Hematopoietic multipotent progenitor cell treated with erythropoietin and hydrocortisone succinate and interleukin-3 and kit ligand, for 17 days (in vitro differentiated cells): ENCODE measurements around the gene ARHGEF37.
"Not testable (repeated sequence)": the region's sequence is repeated elsewhere in the genome, so short reads cannot be mapped to it uniquely, and the experiment has no call there.

Source experiments
- DNase-seq: peaks from one replicate; pipeline ENCODE4 v3.0.0-alpha.2; 2015; ENCODE audit warnings: low spot score

The ARHGEF37 gene

DNA sequence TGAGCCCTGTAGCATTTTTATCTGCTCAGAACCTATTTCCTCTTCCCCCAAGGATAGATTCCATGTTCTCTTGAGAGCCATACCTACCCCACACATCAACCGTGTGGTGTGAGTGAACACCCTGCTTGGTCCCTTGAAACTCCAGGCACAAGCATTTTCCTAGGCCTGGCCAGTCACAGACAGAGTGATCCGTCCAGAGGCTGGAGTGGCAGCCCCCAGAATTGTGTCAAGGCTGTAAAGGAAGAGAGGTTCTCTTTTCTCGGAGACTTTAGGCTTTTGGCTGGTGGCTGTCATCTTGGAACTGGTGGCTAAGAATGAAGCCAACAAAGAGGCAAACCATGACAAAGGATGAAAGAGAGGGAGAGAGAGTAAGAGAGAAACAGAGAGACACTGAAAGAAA is 66.0 kb downstream of the ARHGEF37 start:
- no peak for DNase-seq

DNA sequence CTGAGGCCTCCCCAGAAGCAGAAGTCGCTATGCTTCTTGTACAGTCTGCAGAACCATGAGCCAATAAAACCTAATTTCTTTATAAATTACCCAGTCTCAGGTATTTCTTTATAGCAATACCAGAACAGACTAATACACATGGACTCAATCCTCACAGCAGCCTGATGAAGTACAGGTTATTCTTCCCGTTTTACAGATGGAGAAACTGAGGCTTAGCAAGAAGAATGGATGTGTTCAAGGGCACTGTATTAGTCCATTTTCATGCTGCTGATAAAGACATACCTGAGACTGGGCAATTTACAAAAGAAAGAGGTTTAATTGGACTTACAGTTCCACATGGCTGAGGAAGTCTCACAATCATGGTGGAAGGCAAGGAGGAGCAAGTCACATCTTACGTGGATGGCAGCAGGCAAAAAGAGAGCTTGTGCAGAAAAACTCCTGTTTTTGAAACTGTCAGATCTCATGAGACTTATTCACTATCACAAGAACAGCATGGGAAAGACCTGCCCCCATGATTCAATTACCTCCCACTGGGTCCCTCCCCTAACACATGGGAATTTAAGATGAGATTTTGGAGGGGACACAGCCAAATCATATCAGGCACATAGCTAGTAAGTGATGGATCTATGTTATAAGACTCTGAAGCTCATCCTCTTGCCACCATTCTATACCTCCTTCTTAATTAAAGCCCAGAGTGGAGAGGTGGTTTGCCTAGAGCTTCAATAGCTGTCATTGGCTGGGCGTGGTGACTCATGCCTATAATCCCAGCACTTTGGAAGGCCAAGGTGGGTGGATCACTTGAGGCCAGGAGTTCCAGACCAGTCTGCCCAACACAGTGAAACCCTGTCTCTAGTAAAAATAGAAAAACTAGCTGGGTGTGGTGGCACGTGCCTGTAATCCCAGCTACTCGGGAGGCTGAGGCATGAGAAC is 67.4 kb downstream of the ARHGEF37 start:
- not testable (repeated sequence) for DNase-seq

DNA sequence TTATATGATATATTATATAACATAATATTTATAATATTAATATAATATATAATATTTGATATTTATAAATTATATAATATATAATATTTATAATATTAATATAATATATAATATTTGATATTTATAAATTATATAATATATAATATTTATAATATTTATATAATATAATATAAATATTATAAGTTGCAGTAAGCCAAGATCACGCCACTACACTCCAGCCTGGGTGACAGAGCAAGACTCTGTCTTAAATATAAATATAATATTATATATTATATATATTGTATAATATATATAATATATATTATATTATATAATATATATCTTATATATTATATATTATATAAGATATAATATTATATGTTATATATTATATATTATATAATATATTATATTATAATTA is 68.4 kb downstream of the ARHGEF37 start:
- not testable (repeated sequence) for DNase-seq

DNA sequence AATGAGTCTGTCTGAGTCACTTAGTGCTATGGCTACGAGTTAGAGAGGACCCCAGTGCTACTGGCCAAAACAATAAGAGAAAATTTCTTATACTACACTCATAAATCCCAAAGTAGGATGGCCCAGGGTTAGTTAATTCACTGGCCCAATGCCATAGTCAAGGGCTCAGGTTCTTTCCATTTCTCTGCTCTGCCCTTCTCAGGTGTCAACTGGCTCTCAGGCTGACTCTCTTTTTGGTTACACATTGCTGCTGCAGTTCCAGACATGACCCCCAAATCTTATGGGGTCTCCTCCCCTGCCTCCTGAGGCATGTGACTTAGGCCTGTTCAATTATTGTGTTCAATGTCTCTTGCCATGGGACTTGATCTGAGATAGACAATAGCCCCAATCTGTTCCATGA is 70.4 kb downstream of the ARHGEF37 start:
- DNase-seq: no peak

DNA sequence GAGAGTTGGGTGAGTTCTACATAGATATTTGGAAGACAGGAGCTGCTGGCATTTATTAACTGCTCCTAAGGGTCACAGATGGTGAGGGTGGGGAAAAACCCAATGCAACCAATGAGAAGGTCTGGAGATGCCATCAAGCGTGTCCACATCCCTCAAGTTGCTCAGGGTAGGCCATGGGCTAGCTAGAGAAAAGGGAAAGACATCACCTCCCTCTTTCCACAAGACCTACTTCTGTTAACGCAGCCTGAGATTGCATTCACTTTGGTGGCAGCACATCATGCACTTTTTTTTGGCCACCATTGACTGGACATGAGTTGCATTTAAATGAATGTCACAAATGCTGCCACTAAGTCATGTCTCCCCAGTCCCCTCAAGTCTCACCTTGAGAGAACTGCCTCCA is 71.4 kb downstream of the ARHGEF37 start:
- no peak for DNase-seq

DNA sequence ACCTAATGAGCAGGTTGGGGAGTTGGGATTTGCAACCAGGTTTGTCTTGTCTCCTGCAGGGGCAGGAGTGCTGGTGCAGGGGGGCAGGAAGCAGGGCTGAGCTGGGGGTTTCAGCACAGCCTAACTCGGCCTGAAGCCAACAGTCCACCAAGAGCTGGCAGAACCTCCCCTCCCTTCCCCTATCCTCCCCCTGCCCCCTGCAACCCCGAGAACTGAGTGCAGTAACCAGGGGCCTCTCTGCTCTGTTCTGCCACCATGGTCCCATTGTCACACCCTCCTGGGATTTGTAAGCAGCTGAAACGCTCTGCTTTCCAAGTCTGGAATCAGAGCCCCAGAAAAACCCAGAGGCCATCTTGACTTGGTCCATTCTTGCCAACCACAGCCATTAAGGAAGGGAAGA is 72.9 kb downstream of the ARHGEF37 start:
- DNase-seq: no peak

DNA sequence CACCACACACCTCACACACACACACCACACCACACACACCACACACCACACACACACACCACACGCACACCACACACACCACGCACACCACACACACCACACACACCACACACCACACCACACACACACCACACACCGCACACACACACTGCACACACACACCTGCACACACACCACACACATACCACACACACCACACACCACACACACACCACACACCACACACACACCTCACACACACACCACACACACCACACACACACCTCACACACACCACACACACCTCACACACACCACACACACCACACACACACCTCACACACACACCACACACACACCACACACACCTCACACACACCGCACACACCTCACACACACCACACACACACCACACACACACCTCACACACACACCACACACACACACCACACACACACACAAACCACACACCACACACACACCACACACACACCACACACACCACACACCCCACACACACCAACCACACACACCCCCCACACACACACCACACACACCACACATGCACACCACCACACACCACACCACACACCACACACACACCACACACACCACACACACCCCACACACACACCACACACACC is 73.7 kb downstream of the ARHGEF37 start:
- DNase-seq: no peak

DNA sequence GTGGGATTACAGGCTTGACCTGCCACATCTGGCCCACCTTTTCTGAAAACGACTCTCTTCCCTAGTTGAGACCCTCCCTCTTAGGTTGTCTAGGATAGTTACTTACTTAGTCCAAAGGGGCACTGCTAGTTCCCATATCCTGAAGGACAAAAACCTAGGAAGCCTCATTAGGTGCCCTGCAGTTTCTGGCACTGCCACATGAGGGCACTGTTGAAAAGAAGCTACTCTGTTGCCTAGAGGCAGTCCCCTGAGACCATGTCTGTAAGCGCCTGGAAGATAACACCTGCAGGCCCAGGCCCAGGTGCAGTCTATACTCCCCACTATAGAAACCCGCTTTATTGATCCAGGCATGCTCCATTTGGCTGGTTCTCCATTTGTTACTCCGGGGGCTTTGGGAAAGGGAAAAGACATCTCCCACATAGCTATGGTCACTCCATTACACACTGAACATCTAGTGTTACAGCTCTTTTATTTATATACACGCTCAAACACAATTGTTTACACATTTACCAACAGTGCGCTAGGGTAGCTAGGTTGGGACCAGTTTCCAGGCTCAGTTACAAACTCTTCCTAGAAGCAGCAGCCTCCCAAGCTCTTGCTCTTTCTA is 75.4 kb downstream of the ARHGEF37 start:
- peak; percentile 46 for DNase-seq

DNA sequence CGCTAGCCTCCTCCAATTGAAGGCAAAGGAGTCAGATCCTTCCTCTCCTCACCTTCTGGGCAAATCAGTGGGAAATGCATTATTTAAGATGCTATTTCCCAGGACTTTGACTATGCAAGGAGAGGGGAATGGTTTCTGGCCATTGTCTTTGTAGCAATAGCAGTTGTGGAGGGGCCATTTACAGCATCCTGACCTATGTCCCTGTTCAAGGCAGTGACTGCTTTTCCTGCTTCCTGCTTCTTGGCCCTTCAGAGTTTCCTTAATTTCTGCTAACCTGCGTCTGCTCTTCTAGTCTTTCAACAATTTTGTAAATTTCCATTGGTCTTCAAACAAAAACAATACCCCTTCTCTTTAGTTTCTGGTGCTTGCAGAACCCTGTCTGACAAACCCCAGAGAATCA is 76.0 kb downstream of the ARHGEF37 start:
- no peak for DNase-seq

DNA sequence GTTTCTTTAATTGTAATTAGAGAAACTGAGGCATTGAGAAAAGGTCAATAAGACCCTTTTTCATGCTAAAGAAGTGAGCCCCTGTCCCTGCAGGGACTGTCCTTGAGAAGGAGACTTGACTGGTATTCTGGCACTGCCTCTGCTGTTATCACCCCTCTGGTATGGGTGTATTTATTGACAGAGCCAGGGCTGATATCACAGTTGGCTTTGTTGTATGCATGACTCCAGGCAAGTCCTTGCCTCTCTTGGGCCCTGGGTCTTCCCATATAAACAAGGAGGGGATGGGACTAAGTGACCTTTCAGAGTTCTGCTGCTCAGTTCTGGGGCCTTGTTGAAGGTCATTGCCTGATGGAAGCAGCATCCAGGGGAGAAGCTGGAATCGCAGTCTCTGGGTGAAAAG is 77.0 kb downstream of the ARHGEF37 start:
- DNase-seq: no peak

DNA sequence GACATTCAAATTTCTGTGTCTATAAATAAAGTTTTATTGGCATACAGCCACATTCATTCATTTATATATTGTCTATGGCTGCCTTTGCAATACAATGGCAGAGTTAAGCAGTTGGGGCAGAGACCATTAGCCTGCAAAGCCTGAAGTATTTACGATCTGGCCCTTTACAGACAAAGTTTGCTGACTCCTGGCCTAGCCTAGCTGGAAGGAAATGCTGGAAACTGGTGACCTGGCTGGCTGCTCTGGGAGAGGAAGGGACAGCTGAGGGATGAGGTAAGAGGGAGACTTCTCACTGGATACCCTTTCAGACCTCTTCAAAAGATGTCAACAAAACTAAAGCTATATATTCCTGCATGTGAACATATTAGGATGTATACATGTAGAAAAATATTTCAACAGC is 82.8 kb downstream of the ARHGEF37 start:
- DNase-seq: no peak

DNA sequence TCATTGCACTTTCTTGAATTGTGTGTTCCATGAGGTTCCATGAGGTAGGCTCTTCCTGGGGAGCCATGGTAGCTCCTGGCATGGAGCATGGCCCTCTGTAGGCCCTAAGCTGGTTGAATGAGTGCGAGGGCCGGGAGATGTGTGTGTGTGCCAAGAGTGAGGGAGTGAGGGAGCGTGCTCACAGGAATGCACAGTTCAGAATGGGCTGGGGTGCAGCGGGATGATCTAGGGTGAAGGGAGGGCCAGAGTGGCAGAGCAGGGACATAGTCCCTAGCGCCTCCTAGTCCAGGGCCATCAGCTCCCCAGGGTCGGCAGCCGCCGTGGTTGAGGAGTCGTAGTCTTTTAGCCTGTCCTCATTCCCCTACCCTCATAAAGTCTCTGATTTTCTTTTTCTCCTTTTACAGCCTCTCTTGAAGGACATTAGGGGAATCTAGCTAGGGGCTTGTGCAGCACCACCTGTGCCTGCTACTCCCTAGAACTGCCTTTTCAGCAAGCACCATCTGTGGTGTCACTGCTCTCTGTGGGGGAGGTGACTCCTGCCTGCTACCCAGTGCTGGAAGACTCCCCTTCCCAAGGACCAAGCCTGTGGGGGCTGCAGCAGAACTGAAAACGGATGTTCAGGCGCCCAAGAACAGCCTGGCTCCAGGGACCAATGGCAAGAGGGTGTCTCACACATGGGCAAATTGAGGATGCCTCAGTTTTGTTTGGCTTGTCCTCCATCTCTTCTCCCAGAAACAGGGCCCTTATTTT is 83.5 kb downstream of the ARHGEF37 start:
- DNase-seq: no peak

DNA sequence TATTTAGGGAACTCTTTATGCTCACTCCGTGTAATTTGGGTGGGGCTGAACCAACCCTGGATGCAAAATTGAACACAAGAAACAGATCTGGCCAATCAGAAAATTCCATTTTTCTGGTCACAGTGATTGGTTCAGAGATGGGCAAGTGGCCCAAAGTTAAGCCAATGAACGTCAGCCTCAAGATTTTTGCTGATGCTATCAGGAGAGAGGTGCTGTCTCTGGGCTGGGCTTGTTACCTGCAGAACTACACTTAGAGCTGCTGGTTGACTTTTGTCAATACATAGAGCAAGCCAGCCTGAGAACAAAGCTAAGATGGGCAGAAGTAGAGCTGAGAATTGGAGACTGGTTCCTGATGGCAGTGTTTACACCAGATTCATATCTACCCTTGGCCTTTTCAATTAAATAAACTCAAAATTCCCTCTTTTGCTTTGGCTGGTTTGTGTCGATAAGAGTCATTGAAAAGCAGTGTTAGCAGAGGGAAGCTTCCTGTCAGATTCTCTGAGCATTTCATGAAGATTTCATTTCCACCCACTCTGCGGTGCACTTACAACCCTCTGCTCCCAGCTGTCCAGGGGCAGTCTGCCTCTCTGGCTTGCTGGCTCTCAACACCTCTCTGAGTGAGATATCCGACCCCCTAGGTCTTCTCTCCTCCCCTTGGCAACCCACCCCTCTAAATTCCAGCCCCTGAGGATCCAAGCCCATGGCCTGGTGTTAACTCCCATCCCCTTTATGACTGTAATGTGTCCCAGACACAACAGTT is 84.3 kb downstream of the ARHGEF37 start:
- no peak for DNase-seq

DNA sequence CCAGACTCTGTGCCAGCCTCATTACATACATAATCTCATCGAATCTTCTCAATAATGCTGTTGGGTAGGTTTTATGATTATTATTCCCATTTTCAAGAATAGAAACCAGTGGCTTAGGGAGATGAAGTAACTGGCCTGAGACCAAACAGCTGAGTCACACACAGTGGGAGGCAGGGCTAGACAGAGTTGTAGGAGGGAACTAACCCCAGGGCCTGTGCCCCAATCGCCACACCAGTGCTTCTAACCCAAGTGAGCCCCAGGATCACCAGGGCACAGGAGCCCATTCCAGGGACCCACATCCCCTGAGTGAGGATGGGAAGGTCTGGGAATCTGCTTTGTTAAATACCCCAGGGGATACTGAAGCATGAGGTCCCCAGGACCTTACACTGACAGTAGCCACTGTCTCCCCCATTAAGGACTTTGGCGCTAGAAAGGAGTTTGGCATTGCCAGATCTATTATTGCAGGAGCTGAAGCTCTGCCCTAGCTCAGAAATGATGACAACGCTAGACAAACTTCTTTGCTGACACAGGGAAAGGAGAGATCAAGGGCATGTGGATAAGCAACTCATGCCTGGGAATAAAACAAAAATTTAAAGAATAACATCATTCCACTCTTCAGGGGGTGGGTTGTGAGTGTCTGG is 85.0 kb downstream of the ARHGEF37 start:
- DNase-seq: no peak

DNA sequence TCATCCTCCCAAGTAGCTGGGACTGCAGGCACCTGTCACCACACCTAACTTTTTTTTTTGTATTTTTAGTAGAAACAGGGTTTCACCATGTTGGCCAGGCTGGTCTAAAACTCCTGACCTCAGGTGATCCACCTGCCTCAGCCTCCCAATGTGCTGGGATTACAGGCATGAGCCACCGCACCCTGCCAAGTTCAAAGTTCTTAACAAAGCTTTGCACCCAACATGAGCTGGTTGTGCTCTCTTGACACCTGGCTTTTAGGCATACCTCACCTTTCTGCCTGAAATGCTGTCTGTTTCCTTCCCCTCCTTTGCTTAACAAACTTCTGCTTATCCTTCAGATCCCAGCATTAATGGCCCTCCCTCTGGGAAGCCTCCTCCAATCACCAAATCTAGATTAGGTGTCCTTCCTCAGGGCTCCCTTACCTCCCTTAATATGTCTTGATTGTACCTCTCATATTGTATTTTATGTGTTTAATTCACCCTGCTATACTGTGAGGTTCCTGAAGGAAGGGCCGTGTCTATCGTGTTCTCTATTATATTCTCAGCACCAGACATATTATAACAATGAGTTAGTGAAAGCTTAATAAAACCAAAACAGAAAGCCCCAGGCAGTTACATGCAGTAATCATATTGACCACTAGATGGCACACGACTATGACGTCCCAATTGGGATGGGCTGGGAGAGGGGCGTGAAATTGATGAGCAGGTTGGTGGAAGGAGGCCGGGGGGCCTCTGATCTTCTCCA is 86.0 kb downstream of the ARHGEF37 start:
- DNase-seq: peak; percentile 66

DNA sequence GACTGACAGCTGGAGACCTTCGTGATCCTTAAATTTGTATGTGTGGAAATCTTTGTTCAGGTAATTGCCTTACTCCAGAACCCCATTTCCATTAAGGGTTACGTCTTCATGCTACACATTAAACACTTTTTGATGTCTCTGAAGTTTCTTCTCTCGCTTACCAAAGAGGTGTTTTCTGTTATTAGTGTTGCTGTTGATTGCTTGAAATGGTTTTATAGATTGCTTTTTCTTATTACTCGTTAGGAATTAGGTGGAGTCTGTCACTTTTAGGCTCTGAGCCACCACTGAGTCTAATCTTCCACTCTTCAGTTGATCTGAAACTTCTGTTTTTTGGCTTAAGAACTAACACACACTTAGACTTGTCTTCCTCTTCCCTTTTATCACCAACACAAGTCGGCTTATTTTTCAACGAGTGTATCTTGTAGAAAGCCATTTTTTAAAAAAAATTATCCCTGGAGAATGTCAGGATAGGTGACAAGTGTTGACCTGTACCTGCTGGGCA is 86.6 kb downstream of the ARHGEF37 start:
- no peak for DNase-seq

DNA sequence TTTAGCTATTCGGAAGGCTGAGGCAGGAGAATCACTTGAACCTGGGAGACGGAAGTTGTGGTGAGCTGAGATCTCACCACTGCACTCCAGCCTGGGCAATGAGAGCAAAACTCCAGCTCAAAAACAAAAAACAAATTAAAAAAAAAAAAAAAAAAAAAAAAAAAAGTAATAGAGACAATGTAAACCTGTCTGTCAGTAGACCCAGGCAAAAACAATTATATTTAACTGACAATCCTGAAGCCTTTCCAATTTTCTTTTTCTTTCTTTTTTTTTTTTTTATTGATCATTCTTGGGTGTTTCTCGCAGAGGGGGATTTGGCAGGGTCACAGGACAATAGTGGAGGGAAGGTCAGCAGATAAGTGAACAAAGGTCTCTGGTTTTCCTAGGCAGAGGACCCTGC is 88.0 kb downstream of the ARHGEF37 start:
- DNase-seq: not testable (repeated sequence)

DNA sequence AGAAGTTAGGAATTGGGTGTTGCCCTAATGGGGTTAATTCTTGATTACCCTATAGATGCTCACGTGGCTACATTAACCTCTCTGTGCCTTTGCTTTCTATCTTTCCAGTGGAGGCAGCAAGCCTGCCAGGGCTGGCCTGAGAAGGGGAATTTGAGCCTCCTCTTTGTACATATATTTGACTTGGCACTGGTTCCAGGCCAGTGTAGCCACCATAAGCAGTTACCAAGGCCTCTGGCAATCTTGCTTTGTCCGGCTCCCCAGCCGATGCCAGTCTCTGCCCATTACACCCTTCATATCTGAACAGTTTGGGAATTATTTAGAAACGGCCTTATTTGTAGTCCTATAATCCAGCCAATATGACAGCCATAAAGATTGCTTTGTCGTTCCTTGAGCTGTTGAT is 90.2 kb downstream of the ARHGEF37 start:
- DNase-seq: no peak

DNA sequence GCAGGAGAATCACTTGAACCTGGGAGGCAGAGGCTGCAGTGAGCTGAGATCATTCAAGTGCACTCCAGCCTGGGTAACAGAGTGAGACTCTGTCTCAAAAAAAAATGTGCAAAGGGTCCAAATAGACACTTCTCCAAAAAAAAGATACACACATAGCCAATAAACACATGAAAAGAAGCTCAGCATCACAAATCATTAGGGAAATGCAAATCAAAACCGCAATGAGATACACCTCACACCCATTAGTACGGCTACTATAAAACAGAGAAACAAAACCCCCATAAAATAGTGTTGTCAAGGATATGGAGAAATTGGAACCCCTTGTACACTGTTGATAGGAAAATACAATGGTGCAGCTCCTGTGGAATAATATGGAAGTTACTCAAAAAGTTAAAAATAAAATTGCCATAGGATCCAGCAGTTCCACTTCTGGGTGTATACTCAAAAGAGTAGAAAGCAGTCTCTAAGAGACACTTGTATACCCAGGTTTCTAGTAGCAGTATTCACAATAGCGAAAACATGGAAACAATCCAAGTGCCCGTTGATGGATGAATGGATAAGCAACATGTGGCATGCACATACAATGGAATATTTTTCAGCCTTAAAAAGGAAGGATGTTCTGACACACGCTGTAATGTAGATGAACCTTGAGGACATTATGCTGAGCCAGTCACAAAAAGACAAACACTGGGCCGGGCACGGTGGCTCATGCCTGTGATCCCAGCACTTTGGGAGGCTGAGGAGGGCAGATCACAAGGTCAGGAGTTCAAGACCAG is 91.6 kb downstream of the ARHGEF37 start:
- no peak for DNase-seq
